GM18951 (cell line): Measurements from ENCODE around the gene EN1.

ENCODE experiments used
- POLR2A ChIP-seq: IDR thresholded peaks from 4 replicates; pipeline ENCODE4 v1.6.1; 2011; ENCODE audit warnings: mild to moderate bottlenecking; ENCODE audit not compliant: insufficient read length, insufficient read depth; ENCODE audit errors: extremely low read depth
- in situ Hi-C: fragments of 300-500 bp; cut with MboI; formaldehyde crosslinking; loops from one replicate; pipeline ENCODE4 v1.12.0; 2022; ENCODE audit warnings: low sequenced_read_pairs, mixed read lengths, inconsistent platforms; ENCODE audit not compliant: unreplicated experiment

The EN1 gene

DNA sequence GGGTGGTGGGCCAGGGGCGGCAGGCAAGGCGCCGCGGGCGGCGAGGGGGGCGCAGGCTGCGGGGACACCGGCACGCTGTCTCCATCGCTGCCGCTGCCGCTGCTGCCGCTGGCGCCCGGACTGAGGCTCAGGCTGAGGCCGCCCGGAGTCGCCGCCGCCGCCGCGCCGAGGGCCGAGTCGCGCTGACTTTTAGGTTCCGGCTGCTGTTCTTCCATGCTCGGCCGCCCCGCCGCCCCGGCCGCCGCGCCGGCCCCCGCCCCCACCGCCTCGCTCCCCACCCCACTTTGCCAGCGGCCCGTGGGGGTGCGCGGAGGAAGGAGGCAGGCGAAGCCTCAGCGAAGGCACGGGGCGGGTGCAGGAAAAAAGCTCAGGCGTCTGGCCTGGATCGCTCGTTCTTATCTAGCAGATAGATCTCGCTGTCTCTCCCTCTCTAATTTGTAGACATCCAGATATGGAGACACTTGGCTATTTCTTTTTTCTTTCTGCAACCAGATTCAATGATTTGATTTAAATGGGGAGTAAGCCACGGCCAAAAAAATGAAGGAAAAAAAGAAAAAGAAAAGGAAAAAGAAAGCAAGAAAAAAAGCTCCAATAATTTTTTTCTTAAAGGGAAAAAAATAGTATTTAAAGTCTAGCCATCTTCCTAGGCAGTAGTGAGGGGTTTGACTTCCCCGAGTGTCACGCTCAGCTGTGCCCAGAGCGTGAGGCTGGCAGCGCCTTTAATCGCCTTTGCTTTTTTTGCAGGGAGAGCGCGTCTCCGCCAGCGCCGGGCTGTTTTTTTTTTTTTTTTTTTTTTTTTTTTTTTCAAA lies at the start of gene EN1:
EN1 (minus strand) TSS at position 696 of the 809 bp plus-strand sequence; CDS start at position 215, 481 bp downstream.
- TF ChIP-seq POLR2A = no peak
- in situ Hi-C loops = no loop called here

DNA sequence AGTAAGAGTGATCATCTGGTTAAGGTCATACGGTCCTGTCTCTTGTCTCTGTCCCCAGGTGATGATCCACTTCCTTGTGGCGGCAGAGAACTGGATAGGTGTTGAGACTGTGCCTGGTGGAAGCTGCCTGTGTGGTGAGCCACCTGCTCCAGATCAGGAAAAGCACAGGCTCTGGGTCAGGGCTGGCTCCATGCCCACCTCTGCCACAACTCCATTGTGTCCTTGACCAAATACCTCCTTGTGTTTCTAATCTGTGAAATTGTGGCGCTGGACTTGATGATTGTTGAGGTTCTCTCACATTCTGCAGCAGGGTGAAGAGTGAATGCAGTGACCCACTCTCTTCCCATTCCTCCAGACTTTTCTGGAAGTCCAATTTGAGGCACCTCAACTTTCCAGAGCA lies 45.7 kb upstream of the EN1 start:
- no peak for TF ChIP-seq POLR2A
- in situ Hi-C loops = loop anchor here (25.0 kb wide), 1 partner anchor 394 kb away; no protein-coding TSS in a partner anchor

DNA sequence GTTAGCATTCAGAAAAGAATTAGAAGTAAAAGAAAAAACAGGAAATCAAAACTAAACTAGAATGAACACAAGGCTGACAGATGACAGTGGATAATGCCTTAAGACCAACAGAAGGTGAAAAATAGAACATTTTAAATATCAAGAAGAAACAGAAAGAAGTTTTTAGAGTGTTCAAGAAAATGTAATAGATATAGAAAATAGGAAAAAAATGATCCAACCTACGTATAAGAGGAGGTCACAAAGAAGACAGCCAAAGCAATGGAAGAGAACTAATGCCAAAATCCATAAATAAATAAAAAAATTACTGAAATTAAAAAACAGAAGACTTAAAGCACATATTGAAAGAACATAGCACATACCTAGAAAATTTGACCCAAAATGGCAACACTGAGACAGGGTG lies 42.5 kb upstream of the EN1 start:
- in situ Hi-C loops = loop anchor here (25.0 kb wide), 1 partner anchor 397 kb away; no protein-coding TSS in a partner anchor

GRCh38 chr2:118883792-118884191 lies 36.3 kb upstream of the EN1 start:
- in situ Hi-C loops = loop anchor here (25.0 kb wide), 1 partner anchor 404 kb away; no protein-coding TSS in a partner anchor
- TF ChIP-seq POLR2A = no peak

More for the DNA sequence above, 42.5 kb upstream of the EN1 start:
- no peak for TF ChIP-seq POLR2A

GRCh38 chr2:118882693-118883336 lies 35.4 kb upstream of the EN1 start:
- no peak for TF ChIP-seq POLR2A
- in situ Hi-C loops = loop anchor here (25.0 kb wide), 1 partner anchor 404 kb away; no protein-coding TSS in a partner anchor

GRCh38 chr2:118881490-118882129 lies 34.2 kb upstream of the EN1 start:
- in situ Hi-C loops = loop anchor here (25.0 kb wide), 1 partner anchor 406 kb away; no protein-coding TSS in a partner anchor
- TF ChIP-seq POLR2A = no peak

DNA sequence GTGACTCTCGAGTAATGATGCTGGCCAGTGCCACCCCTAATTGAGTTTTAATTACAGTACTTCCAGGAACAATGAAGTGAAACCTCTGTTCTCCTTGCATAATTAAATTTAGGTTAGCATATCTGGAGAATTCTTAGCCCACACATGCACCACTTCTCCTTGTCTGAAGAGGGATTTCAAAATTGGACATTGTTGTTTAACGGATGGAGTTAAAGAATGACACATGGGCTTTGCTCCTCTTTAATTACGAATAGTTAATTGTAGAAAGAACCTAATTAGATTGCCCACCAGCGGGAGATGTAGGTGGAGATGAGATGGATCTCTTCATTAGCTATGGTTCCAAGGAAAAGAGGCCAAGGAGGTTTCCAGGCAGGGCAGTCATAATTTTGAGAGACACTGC lies 33.1 kb upstream of the EN1 start:
- in situ Hi-C loops = loop anchor here (25.0 kb wide), 1 partner anchor 407 kb away; no protein-coding TSS in a partner anchor
- no peak for TF ChIP-seq POLR2A

- in situ Hi-C loops = loop anchor here (25.0 kb wide), 1 partner anchor 409 kb away; no protein-coding TSS in a partner anchor
- TF ChIP-seq POLR2A = no peak
Measured at GRCh38 chr2:118878531-118879149, 31.2 kb upstream of the EN1 start.

- TF ChIP-seq POLR2A = no peak
- in situ Hi-C loops = loop anchor here (25.0 kb wide), 1 partner anchor 412 kb away; no protein-coding TSS in a partner anchor
Measured at GRCh38 chr2:118875318-118875717, 27.9 kb upstream of the EN1 start.

DNA sequence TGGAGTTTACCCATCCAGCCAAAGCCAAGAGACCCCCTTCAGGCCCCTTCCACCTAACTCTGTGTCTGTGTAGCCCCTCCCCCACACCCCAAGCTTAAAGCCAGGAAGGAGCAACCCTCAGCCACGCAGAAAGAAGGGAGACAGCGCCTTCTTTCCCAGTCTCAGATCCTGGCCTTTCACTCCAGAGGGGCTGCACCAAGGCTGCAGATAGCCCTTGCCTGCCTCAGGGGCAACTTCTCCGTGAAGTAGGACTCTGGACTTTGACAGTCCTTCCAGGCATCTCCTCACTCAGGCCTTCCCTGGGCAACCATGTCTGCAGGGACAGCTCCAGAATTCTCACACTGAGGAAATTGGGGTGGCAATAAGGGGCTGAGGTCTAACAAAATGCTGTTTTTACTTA lies 26.9 kb upstream of the EN1 start:
- in situ Hi-C loops = loop anchor here (25.0 kb wide), 1 partner anchor 837 kb away; no protein-coding TSS in a partner anchor
- TF ChIP-seq POLR2A = no peak

DNA sequence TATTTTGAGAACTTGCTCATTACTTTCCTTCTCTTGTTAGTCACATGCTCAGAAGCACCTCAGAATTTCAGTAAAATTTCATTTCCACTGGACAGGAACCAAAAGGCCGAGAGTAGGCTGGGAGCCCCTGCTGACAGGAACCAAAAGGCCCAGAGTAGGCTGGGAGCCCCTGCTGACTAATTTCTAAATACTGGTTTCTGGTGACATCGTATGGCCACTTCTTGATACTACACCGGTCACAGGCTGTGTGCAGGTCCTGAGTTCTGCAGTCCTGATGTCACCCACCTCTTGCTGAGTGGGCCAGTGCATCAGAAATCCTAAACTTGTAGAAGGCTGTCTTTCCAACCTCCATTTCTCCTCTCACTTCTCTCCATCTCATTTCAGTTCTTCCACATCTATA lies 17.7 kb upstream of the EN1 start:
- in situ Hi-C loops = loop anchor here (25.0 kb wide), 1 partner anchor 828 kb away; no protein-coding TSS in a partner anchor
- no peak for TF ChIP-seq POLR2A

DNA sequence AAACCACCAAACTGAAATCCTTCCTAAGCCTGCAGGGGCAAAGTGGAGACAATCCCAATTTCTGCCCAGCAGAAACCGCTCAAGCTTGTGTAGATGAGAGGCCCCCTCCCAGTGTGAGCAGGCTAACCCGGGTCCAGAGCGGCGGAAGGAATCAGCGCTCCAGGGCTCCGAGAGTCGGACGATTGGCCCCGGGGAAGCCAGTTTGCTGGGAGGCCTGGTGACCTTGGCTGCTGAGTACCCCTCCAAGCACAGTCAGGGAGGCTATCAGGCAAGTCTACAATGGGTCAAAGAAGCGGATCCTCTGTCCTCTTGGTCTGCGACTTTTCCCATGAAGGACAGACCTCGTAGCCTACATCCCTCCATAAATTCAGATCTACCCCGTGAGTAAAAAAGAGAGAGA lies 16.8 kb upstream of the EN1 start:
- in situ Hi-C loops = loop anchor here (25.0 kb wide), 1 partner anchor 827 kb away; no protein-coding TSS in a partner anchor
- TF ChIP-seq POLR2A = no peak
